Measurements from ENCODE around the gene PLEKHA6.

The PLEKHA6 gene

DNA sequence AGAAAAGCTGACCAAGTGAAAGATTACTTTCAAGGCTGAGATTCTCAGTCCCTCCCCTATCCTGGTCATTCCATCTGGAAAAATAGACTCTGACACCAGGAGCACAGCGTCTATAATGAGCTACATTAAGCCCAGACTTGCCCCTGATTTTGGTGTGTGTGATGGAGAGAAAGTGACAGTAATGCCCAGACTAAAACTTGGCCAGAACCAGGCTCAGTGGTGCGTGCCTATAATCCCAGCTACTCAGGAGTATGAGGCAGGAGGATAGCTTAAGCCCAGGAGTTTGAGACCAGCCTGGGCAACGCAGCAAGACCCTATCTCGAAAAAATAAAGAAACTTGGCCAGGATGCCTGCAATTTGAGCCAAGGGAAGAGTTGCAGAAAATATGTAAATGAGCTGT lies 15.9 kb downstream of the PLEKHA6 start:
- TF ChIP-seq, protein P1, sequence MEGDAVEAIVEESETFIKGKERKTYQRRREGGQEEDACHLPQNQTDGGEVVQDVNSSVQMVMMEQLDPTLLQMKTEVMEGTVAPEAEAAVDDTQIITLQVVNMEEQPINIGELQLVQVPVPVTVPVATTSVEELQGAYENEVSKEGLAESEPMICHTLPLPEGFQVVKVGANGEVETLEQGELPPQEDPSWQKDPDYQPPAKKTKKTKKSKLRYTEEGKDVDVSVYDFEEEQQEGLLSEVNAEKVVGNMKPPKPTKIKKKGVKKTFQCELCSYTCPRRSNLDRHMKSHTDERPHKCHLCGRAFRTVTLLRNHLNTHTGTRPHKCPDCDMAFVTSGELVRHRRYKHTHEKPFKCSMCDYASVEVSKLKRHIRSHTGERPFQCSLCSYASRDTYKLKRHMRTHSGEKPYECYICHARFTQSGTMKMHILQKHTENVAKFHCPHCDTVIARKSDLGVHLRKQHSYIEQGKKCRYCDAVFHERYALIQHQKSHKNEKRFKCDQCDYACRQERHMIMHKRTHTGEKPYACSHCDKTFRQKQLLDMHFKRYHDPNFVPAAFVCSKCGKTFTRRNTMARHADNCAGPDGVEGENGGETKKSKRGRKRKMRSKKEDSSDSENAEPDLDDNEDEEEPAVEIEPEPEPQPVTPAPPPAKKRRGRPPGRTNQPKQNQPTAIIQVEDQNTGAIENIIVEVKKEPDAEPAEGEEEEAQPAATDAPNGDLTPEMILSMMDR (IDR thresholded peaks at IDR 0.05; ENCODE audit: control insufficient read depth, extremely low read depth, insufficient read depth), result no peak
- H3K4me3 ChIP-seq (ENCODE audit: low read depth, low read length), result no peak overlapping the region
- no peak for DNase-seq (ENCODE audit: low read depth)

DNA sequence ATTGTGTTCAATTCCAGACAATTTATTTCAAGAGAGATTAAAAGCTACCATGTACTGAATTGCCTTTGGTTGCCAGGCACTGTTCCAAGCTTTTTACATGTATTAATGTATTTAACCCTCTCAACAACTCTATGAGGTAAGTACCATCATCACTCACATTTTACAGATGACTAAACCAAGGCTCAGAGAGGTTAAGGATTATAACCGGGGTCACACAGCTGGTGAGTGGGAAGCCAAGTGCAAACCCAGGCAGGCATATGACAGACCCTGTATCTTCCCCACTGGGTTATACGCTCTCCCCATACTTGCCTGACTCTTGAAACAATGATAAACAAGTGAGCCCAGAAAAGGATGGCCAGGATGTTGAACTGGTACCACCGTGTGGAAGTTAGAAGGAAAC lies 16.5 kb downstream of the PLEKHA6 start:
- no peak for DNase-seq (ENCODE audit: low read depth)
- TF ChIP-seq, protein P1 (IDR thresholded peaks at IDR 0.05; ENCODE audit: control insufficient read depth, extremely low read depth, insufficient read depth), result no peak
- H3K4me3 ChIP-seq (ENCODE audit: low read depth, low read length), result no peak overlapping the region

DNA sequence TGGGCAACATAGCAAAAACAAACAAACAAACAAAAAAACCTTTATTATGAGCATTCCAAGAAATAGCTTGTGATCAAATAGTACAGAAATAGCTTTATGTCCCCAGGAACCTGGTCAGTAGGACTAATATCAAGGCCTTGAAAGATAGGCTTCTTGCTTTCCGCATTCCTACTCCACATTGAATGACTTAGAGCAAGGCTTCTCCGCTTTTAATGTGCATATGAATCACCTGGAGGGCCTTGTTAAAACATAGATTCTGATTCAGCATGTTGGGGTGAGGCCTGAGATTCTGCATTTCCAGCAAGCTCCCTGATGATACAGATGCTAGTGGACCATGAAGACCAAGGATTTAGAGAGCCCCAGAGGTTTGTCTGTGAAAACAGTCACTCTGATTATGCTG lies 17.4 kb downstream of the PLEKHA6 start:
- TF ChIP-seq, protein P1 (IDR thresholded peaks at IDR 0.05; ENCODE audit: control insufficient read depth, extremely low read depth, insufficient read depth), result no peak
- H3K4me3 ChIP-seq (ENCODE audit: low read depth, low read length), result no peak overlapping the region
- DNase-seq (ENCODE audit: low read depth), result no peak

DNA sequence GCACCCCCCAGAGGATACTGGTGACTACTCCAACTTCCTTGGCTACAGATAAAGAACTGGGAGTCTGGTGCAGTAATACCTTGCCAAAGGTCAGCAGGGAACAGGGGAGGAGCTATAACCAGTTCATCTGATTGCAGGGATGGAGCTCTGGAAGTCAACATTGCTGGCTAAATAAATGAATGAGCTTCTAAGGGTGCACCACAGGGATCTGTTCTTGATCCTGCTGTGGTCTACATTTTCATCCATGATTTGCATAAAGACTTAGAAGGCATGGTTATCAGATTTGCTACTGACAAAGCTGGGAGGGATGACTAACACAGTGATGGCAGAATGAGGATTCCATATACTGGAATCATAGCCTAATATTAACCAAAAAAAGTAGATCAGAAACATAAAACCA lies 18.3 kb downstream of the PLEKHA6 start:
- H3K4me3 ChIP-seq (ENCODE audit: low read depth, low read length), result no peak overlapping the region
- TF ChIP-seq, protein P1 (IDR thresholded peaks at IDR 0.05; ENCODE audit: control insufficient read depth, extremely low read depth, insufficient read depth), result no peak
- no peak for DNase-seq (ENCODE audit: low read depth)

DNA sequence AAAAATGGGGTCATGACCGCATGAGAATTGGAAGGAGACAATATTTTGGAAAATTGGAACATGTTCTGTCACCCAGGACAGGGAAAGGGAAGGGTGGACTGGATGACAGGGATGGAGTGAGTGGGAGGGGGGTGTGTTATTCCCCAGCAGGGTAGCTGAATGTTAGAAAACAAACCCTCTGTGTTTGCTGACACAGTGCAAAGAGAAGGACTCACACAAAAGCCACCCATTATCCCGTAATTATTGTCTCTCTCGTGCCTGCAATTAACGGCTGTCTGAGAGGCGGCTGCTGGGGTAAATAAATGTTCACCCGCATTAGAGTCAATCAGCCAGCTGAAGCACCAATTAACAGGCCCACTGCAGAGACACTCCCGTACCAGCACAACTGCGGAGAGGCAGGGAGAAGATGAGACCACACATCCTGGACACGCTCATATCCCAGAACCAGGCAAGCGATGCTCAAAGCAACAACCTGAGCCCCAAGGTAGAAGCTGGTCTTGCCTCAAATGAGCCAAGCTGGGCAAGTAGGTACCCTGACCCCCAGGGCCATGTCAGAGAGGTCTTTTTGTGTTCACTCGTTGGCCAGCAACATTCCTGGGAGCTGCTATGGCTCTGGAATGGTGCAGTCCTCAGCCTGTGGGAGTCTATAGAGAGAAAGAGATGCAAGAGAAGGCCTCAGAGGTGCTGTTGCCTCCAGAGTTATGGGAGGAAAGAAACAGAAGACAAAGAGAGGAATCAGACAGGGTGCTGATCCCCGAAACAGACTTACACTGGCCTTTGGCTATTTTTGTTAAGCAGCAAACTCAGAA lies 19.4 kb downstream of the PLEKHA6 start:
- TF ChIP-seq, protein P1 (IDR thresholded peaks at IDR 0.05; ENCODE audit: control insufficient read depth, extremely low read depth, insufficient read depth), result no peak
- no peak for DNase-seq (ENCODE audit: low read depth)
- no peak overlapping the region for H3K4me3 ChIP-seq (ENCODE audit: low read depth, low read length)

DNA sequence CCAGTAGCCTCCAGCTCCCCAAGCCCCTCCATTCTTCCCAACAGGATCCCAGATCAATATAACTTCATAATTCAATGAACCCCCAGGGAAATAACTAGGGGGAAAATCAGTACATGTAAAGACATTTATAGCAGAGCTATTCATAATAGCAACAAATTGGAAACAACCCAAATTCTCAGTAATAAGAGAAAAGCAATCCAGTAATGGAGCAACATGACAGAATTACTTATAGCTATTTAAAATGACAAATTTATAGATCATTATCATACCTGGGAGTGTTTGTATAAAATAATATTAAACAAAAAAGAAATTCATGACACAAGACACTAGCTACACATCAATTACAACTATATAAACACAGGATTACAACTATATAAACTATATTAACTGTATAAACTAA lies 20.2 kb downstream of the PLEKHA6 start:
- TF ChIP-seq, protein P1 (IDR thresholded peaks at IDR 0.05; ENCODE audit: control insufficient read depth, extremely low read depth, insufficient read depth), result no peak
- DNase-seq (ENCODE audit: low read depth), result no peak
- H3K4me3 ChIP-seq (ENCODE audit: low read depth, low read length), result no peak overlapping the region

DNA sequence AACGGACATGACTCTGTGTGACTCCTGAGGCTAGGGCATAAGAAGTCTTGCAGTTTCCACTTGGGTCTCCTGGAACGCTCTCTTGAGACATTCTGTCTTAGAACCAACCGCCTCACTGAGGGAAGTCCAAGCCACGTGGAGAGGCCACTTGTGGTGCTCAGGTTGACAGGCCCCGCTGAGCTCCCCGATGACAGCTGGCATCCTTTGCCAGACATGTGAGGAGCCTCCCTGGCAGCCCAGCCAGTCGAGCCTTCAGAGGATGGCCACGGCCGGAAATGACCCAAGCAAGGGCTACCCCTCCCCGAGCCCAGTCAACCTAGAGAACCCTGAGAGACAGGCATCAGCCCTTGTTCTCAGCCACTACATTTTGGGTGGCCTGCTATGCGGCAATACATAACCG lies 20.7 kb downstream of the PLEKHA6 start:
- no peak for DNase-seq (ENCODE audit: low read depth)
- TF ChIP-seq, protein P1 (IDR thresholded peaks at IDR 0.05; ENCODE audit: control insufficient read depth, extremely low read depth, insufficient read depth), result no peak
- no peak overlapping the region for H3K4me3 ChIP-seq (ENCODE audit: low read depth, low read length)

All from LNCaP clone FGC (cell line).